ENCODE measurements around the gene BICD1. TPM values are rescaled to one million over a fixed set of nuclear protein-coding genes. Genes with fewer than 3 reads are reported as not detected.
A peak's percentile ranks its signal among the peaks of the same experiment; 100 is the strongest.

BICD1 gene
- total RNA-seq, 6 donors from 2014 or later, result 11.3 to 44.0 (median 15.4) TPM

- no peaks in the 10 kb centered on the region for H3K9me3 ChIP-seq
- ATAC-seq (ENCODE audit: low FRiP score in 2 of 2) (no peak), DNase-seq (no peak)
- TF ChIP-seq CTCF (IDR thresholded peaks at IDR 0.05) (no peak), POLR2A (IDR thresholded peaks at IDR 0.05) (no peak), EP300 (IDR thresholded peaks at IDR 0.05) (no peak), POLR2AphosphoS5 (IDR thresholded peaks at IDR 0.05) (no peak)
- no peaks in the 10 kb centered on the region for H3K27me3 ChIP-seq
- H3K4me3 ChIP-seq, result no peak overlapping the region
- no peak overlapping the region for H3K27ac ChIP-seq
- peaks cover 9 to 26% (median 16%) of the 10 kb centered on the region in 4 donors for H3K4me1 ChIP-seq
- 74 to 78% methylated on average over 11 of the region's 11 CpGs for WGBS, 2 donors
- H3K36me3 ChIP-seq, result no peaks in the 10 kb centered on the region
Measured at GRCh38 chr12:32104572-32105355, 1.9 kb upstream of the BICD1 start.

GRCh38 chr12:32105986-32106516, 596 bp upstream of the BICD1 start:
- DNase-seq (no peak), ATAC-seq (ENCODE audit: low FRiP score in 2 of 2) (peak in 1 of 2 donors; percentile 2)
- H3K4me3 ChIP-seq, result peak overlapping the region; percentile 64 to 92 (median 88)
- no peaks in the 10 kb centered on the region for H3K36me3 ChIP-seq
- H3K27me3 ChIP-seq, result no peaks in the 10 kb centered on the region
- H3K4me1 ChIP-seq, result peaks cover 9 to 26% (median 16%) of the 10 kb centered on the region in 4 donors
- TF ChIP-seq CTCF (IDR thresholded peaks at IDR 0.05) (no peak), POLR2A (IDR thresholded peaks at IDR 0.05) (no peak), POLR2AphosphoS5 (IDR thresholded peaks at IDR 0.05) (no peak), EP300 (IDR thresholded peaks at IDR 0.05) (no peak)
- no peaks in the 10 kb centered on the region for H3K9me3 ChIP-seq
- WGBS, 2 donors, result 15 to 35% methylated on average over 10 to 24 of the region's 24 CpGs
- H3K27ac ChIP-seq, result peak overlapping the region; percentile 65 to 86 (median 80)

- 9 to 10% methylated on average over 14 of the region's 14 CpGs for WGBS, 2 donors
- Histone ChIP-seq H3K27me3 (no peaks in the 10 kb centered on the region), H3K27ac (peak overlapping the region; percentile 65 to 86 (median 80)), H3K4me1 (peaks cover 9 to 26% (median 16%) of the 10 kb centered on the region in 4 donors), H3K36me3 (no peaks in the 10 kb centered on the region), H3K9me3 (no peaks in the 10 kb centered on the region), H3K4me3 (peak overlapping the region; percentile 64 to 92 (median 88))
- ATAC-seq (ENCODE audit: low FRiP score in 2 of 2) (peak; percentile 21 to 34), DNase-seq (no peak)
- TF ChIP-seq POLR2A (IDR thresholded peaks at IDR 0.05) (no peak), CTCF (IDR thresholded peaks at IDR 0.05) (no peak), EP300 (IDR thresholded peaks at IDR 0.05) (no peak), POLR2AphosphoS5 (IDR thresholded peaks at IDR 0.05) (no peak)
Measured at GRCh38 chr12:32107359-32108267, 966 bp downstream of the BICD1 start.

- Histone ChIP-seq H3K4me1 (peaks cover 9 to 26% (median 16%) of the 10 kb centered on the region in 4 donors), H3K9me3 (no peaks in the 10 kb centered on the region), H3K4me3 (peak overlapping the region in 2 of 4 donors; percentile 64 to 88), H3K27me3 (no peaks in the 10 kb centered on the region), H3K36me3 (no peaks in the 10 kb centered on the region), H3K27ac (no peak overlapping the region)
- TF ChIP-seq CTCF (IDR thresholded peaks at IDR 0.05) (no peak), POLR2A (IDR thresholded peaks at IDR 0.05) (no peak), EP300 (IDR thresholded peaks at IDR 0.05) (no peak), POLR2AphosphoS5 (IDR thresholded peaks at IDR 0.05) (no peak)
- no peak for DNase-seq
- no peak for ATAC-seq (ENCODE audit: low FRiP score in 2 of 2)
Measured at GRCh38 chr12:32108787-32109186, 2.1 kb downstream of the BICD1 start.
